ENCODE measurements around the gene NTN4.
"Not testable (repeated sequence)": the region's sequence is repeated elsewhere in the genome, so short reads cannot be mapped to it uniquely, and the experiment has no call there.

NTN4 gene

DNA sequence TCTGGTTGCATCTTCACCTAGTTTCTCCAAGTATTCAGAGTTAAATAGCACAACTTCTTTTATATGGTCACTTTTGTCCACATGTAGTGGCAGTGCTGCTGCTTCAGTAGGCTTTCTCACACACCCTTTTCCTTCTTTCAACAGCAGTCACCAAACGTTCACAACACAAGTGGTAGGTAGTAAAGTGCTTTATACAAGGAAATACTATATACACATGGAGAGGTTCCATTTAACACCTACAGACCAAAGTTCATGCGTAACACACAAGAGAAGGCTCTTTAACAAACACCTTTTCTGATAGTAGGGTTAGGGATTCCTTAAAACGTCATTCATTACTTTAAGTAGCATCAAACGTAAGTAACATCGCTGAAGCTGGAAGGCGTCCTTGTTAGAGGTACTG is 132.2 kb downstream of the NTN4 start:
- no peak for DNase-seq (ENCODE audit: low spot score)

DNA sequence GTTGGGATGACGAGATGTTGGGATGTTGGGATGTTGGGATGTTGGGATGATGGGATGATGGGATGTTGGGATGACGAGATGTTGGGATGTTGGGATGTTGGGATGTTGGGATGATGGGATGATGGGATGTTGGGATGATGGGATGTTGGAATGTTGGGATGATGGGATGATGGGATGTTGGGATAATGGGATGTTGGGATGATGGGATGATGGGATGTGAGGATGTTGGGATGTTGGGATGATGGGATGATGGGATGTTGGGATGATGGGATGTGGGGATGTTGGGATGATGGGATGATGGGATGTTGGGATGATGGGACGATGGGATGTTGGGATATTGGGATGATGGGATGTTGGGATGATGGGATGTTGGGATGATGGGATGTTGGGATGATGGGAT is 135.9 kb downstream of the NTN4 start:
- not testable (repeated sequence) for DNase-seq (ENCODE audit: low spot score)

DNA sequence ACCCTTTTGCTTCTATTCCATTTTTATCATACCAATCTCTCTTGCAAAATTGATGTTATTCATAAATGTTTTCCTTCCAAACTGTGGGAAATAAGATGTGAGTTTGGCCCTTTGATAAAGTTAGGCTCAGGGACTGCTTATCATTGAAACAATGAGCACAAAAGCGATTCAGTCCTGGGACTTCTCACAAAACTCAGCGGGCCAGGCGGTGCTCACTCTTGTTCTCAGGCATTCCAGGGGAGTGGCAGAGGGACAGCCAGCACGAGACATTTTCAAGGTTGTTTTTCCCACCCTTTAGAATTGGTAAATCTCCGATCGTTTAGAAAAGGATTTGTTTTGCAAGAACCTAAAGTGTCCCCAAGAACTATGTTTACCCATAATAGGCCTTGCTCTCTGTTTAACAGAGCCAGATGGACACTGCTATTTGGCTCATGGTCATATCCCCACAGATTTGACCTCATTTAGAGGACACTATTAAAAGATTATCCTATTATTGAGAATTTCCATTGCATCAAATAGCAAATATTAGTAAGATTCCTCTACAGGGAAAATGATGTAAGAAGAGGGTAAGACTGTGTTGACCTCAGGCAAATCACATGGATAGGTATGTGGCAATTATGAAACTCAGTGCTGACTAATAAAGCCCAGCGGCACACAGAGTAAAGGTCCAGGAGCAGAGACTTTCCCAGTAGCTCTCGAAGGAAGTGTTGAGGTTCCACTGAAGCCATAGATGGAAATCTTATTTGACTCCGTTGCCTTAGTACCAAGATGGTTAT is 136.6 kb downstream of the NTN4 start:
- DNase-seq (ENCODE audit: low spot score), result no peak

DNA sequence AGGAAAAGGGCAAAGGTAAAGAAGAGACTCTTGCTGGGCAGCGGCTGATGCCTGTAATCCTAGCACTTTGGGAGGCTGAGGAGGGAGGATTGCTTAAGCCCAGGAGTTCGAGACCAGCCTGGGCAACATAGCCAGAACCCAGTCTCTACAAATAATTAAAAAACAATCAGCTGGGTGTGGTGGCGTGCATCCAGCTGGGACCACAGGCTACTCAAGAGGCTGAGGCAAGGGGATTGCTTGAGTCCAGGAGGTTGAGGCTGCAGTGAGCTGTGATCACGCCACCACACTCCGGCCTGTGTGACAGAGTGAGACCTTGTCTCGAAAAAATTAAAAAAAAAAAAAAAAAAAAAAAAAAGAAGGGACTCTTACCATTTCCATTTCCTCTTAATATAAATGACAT is 138.9 kb downstream of the NTN4 start:
- DNase-seq (ENCODE audit: low spot score), result no peak

DNA sequence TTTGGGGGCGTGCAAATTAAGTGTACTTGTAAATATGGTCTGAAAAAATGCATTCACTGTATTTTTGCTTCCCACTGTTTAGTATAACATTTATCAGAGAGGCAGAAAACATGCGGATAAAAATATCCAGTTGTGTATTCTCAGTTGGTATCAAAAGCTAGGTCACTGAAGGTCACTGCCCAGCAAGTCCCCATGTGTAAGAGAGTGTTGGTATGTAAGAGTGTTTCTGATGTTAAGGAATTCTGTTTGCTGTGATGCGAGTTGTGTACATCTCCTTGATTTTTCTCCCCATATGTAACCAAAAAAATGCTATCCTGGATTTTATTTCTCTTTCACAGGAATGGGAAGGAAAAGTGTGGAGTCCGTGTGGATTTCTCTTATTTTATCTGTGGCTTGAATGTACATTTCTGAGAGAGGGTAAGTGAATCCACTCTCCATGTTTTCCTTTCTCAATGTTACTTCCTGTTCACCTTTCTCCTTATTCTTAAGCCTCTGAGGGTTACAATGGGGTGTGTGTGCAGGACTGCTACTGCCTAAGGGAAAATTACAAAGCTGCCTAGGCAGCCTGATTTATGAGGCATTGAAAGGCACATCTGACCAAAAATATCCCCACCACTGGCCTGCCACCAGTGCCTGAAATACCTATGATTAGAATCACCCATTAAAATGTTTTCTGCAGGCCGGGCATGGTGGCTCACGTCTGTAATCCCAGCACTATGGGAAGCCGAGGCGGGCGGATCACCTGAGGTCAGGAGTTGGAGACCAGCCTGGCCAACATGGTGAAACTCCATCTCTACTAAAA is 141.4 kb downstream of the NTN4 start:
- no peak for DNase-seq (ENCODE audit: low spot score)

DNA sequence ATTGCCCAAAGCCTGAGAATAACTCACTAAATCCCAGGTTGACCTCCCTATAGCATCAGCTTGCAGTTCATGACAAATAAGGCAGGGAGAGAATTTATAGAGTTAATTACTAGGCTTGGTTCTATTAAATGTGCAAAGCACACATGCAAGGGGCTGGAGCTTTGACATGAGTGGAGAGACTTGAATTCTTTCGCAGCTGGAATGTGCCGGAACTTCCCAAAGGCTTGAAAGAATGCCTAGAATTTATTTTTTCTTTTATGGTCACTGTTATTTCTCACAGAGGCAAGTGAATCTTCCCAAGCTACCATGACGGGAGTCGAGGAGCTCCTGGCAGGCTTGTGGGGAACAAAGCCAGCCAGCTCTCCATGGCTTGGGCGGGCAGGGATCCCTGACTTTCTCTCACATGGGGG is 143.8 kb downstream of the NTN4 start:
- no peak for DNase-seq (ENCODE audit: low spot score)

DNA sequence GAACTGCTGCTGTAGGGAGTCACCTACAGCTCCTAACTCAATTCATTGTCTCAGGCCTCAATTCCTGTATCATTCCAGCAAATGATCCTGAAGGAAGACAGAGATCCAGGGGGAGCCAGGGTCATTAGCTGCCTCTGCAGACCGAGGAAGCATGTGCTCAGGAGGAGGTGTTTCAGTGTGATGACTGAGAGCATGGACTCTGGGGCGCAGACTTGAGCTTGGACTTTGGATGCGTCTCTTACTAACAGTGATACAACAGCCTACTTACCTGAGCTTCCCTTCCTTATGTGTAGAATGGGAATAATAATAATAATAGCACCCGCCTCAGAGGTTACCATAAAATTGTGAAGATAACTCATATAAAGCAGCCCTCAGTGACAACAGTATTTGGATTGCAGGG is 147.3 kb downstream of the NTN4 start:
- no peak for DNase-seq (ENCODE audit: low spot score)

DNA sequence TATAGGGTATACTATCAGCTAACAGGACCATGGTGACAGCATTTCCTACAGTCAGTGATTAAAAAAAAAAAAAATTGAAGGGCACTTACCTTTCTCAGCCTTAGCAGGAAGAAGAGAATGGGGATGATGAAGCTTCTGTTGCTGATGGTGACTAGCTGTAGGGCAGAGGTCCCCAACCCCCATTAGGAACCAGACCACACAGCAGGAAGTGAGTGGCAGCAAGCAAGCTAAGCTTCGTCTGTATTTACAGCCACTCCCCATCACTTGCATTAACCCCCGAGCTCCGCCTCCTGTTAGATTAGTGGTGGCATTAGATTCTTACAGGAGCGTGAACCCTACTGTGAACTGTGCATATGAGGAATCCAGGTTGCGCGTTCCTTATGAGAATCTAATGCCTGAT is 148.0 kb downstream of the NTN4 start:
- no peak for DNase-seq (ENCODE audit: low spot score)

DNA sequence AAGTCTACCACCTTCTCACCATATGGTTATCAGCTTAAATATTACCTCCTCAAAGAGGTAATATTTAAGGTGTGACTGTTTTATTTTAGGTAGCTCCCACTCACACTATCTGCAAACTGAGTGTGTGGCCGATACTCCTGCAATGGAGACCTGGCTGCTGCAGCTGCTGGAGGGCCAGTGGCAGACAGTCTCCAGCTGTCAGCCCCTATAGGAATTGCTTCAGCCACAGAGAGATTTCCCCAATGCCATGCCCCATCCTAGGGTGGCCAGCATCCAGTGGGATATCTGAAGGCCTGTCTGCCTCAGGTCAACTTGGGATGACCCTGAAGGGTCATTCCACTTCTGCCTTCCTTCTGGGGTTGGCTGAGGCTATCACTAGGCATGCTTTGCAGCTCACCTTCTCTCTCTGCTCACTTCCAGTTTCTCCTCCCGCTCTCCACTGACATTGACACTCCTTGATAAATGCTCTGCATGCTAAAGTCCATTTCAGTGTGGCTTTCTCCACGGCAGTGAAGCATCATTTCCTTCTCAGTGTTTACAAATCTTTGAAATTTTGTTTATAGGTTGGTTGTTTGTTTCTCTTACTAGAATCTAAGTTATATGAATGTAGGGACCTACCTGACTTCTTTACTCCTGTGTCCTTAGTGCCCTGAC is 149.1 kb downstream of the NTN4 start:
- DNase-seq (ENCODE audit: low spot score), result no peak

DNA sequence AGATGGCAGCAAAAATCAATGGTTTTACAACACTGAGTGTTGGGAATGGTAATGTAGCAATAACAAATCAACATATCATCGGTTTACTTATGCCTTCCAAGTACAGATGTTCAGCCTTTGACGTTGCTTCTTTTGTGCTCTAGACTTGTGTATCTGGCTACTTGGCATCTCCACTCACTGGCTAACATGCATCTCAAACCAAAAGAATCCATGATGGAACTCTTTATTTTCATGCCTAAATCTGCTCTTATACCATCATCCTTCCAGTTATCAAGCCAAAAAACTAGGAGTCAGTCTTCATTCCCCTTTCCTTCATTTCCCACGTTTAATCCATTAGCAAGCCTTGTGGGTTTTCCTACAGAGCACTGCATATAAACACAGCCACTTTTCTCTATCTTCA is 150.0 kb downstream of the NTN4 start:
- DNase-seq (ENCODE audit: low spot score), result no peak

DNA sequence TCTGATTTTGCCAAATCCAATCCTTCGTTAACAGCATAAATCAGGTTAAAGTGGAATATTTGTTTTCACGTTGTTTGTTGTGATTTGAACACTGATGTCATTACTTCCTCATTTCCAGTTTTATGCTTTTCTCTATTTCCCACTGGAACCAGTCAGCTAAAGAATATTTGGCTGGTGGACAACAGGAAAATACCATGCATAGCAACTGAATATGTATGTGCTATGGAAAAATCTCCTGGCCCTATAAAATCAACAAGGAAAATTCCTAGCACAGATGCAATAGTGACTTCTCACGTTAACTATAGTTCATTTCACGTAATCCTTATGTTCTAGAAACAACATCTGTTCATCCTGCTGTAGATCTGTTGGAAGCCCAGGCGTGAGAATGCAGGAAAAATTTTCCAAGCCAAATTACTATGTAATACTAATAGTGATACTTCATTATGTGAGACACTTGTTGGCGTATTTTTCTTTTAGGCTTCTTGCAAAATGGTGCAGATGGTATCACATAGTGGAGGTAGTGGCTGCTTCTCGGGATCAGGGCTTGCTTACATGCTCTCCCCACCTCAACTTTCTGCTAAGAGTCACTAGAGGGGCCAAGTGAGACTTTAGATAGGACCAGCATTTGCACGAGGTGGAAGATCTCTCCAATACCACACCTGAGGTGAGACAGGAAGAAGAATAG is 153.0 kb downstream of the NTN4 start:
- no peak for DNase-seq (ENCODE audit: low spot score)

DNA sequence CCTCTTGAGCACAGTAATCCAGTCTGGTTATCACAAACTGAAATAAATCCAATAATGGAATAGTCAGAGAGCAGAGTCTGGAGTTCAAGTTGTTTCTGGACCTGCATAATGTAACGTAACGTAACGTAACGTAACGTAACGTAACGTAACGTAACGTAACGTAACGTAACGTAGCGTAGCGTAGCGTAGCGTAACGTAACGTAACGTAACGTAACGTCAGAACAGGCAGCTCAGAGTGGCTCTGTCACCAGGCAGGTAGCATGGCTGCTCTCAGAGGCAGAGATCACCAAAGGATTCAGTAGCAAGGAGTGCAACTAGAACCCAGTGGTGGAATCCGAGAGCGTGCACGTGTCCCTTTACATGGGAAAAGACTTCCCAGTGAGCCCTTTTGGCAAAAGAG is 153.6 kb downstream of the NTN4 start:
- no peak for DNase-seq (ENCODE audit: low spot score)

DNA sequence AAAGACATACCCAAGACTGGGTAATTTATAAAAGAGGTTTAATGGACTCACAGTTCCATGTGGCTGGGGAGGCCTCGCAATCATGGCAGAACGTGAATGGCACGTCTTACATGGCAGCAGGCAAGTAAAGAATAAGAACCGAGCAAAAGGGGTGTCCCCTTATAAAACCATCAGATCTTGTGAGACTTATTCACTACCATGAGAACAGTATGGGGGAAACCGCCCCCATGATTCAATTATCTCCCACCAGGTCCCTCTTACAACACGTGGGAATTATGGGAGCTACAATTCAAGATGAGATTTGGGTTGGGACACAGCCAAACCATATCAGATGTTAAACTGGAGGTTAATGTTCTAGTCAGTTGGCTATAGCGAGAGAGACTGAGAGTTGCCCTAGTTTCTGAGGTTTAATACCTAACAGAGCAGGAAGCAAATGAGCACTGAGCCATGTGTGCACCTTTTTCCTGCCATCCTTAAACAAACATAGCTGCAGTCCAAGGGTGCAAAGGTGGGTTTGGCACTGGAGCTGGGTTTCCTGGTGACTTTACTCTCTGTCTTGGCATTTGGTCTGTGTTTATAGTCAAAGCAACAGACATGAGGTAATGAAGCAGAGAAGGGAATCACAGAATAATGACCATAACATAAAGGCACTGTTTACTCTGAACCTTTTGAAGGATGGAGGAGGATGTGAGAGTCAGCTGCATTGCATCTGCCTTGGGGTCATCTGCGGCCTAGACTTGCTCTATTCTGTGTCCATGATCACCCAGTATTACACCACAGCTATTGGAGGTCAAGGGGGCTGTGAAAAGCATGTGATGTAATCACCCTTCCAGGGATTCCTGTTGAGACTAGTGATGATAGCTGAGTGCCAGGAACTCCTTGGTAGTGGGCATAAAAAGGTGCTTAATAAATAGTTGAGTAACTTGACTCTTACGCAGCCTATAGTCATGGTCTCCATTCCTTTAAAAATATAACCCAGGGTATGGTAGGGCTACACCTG is 155.6 kb downstream of the NTN4 start:
- no peak for DNase-seq (ENCODE audit: low spot score)

DNA sequence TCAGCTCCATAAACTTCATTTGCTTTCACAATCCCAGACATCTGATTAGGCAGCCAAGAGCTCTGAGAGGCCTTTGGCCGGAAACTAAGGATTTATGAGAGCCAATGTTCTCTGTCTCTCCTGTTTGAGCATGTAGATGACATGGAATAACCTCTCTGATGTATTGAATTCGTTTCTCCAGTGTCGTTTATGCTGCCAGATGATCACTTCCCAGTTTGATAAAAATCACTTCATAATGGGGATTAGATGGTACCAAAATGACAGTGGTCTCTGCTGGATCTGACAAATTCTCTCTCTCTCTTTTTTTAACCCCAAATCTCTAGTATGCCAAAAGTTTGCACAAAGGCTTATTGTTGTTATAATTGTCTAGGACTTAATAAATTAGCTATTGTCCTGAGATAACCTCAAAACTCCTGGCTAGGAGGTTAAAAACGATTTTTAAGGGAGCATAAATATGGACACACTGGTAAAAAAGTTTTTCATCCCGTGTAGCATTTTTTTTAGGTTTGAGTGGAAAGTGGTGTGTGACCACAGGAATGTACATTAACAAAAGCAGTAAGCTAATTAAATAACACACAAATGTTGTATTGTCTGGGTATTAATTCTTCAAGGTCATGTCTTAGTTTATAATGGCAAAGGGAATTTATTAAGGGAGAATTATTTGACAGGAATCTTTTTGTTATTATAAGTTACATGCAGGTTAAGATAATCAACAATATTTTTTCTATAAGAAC is 156.7 kb downstream of the NTN4 start:
- no peak for DNase-seq (ENCODE audit: low spot score)

DNA sequence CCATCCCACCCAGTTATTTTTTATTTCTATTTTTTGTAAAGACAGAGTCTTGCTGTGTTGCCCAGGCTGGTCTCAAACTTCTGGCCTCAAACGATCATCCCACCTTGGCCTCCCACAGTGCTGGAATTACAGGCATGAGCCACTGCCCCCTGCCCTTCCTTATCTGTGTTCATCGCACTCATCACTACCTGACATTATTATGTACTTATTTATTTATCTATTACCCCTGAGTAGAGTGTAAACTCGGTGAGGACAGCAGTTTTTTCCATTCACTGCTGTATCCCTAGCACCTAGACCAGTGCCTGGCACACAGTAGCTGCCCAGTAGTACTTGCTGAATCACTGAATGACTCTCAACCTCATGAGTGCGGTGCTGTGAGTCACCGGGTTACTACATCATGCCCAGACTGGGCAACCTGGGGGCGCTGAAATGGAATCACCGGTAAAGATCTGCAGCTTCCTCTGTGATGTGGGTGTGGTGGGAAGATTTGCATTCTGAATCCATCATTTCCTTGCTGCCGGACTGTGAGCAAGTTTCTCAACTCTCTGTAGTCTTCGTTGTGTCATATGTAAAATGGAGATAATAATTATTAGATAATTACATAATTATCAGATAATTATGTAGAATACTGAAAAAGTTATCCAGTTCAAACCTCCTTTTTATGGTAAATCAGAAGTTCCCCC is 157.4 kb downstream of the NTN4 start:
- DNase-seq (ENCODE audit: low spot score), result no peak

DNA sequence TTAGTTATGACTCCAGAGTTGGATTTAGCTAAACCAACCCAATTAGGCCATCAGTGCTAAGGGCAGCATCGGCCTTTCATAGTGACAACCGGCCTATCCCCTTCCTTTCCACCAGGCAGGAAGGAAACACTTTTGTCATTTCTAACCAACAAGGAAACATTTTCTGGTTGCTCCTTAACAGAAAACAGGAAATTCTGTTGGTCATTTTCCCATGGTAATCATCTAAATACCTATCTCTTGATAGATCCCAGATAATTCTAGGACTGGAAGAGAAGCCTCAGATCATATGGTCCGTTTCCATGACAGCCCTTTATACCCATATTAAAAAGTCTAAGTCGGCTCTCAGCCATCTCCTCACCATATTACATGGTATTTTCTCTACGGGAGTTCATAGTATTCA is 160.1 kb downstream of the NTN4 start:
- DNase-seq (ENCODE audit: low spot score), result no peak

DNA sequence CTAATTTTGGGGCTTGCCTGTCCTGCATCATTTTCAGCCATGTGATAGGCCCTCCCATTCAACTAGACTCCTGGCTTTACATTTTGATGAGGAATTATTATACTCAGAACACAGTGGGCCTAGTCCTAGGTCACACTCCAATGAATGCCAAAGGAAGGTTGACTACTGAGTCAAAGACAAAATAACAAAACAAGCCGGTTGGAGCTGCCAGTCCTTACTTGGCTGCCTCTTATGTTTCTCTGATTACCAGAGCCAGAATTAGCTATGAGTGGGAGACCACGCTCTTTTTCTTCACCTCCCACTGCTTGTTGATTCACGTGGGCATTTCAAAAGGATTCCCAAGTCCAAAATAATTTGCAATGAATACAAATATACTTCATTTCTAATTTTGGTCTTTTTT is 161.2 kb downstream of the NTN4 start:
- DNase-seq (ENCODE audit: low spot score), result peak; percentile 52

DNA sequence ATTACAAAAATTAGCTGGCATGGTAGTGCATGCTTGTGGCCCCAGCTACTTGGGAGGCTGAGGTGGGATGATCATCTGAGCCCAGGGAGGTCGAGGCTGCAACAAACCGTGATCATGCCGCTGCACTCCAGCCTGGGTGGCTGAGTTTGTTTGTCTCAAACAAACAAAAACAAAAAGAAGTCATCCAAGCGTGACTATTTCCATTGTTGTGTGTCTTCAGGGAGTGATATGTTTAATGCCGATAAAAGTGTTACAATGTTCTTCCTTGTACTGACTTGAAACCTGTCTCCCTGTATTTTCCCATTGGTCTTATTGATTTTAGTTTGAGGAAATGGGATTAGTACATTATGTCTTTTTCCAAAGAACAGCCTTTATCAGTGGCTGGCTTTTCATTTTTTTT is 163.7 kb downstream of the NTN4 start:
- no peak for DNase-seq (ENCODE audit: low spot score)

DNA sequence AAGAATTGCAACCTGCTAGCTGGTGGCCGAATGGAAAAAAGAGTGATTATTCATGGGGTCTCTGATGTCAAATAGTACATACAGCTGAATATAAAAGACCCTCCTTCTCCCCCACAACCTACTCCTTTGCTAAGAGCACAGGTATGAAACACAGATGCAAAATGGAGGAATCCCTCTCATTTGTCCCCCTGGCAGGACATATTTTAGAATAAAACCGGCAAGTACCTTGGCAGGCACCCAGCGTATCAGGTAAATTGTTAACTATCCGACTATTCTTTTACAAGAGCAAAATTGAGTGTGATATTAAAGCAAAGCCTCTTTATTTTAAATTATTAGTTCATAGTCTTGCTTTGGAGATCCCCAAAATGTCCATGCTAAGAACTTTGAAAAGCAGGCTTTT is 165.6 kb downstream of the NTN4 start:
- no peak for DNase-seq (ENCODE audit: low spot score)

DNA sequence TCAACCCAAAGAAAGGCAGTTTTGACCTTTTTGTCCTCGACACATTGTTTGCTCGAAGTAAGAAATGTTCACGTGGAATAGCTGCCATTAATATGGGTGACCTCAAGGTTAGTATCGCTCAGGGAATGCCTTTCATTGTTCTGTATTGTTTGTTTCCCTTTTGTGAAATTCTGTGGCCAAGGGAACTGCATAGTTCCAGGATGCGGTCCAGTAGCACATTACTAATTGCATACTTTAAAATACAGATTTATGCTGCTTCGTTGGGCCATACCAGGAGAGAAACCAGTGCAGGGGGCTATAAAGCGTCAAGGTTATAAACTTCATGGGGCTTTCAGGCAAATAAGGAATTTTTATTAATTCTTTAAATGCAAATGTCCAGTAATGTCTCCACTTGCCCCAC is 166.0 kb downstream of the NTN4 start:
- no peak for DNase-seq (ENCODE audit: low spot score)
